Measurements from ENCODE around the gene GAST. TPM values are rescaled to one million over a fixed set of nuclear protein-coding genes. Genes with fewer than 3 reads are reported as not detected.

Gene GAST
- total and polyA plus RNA-seq, 2 of the 13 experiments (the other 11 are each of a cell fraction or from before 2014, with no cell fraction given): 0.32 to 0.42 TPM

GRCh38 chr17:41688641-41689496, 23.3 kb upstream of the GAST start, which contains the start of gene EIF1 (continued):
- TF ChIP-seq REST (IDR thresholded peaks at IDR 0.05; ENCODE audit: borderline replicate concordance in 1 of 2, low read depth in 1 of 2, low read length in 2 of 2) (no peak), ZMYM3 (CRISPR knock-in tag; IDR thresholded peaks at IDR 0.05) (peak; percentile 25; the same call in 1 of the 2 replicates), ATF3 (CRISPR knock-in tag; IDR thresholded peaks at IDR 0.05) (peak; percentile 98), ZSCAN5A (CRISPR knock-in tag; IDR thresholded peaks at IDR 0.05; ENCODE audit: borderline replicate concordance) (no peak; the same call in 1 of the 2 replicates), ZNF83 (CRISPR knock-in tag; IDR thresholded peaks at IDR 0.05; ENCODE audit: borderline replicate concordance) (peak; percentile 92; the same call in 1 of the 2 replicates), TEAD2 (CRISPR knock-in tag; IDR thresholded peaks at IDR 0.05) (no peak), TAF1 (CRISPR knock-in tag; IDR thresholded peaks at IDR 0.05) (peak; percentile 86), YY1 (IDR thresholded peaks at IDR 0.05; ENCODE audit: insufficient read depth, insufficient replicate concordance, low read depth, low read length) (peak; percentile 87), HOXA3 (CRISPR knock-in tag; IDR thresholded peaks at IDR 0.05) (peak; percentile 97), TOPORS (CRISPR knock-in tag; IDR thresholded peaks at IDR 0.05) (no peak; the same call in 1 of the 2 replicates), NAIF1 (CRISPR knock-in tag; IDR thresholded peaks at IDR 0.05; ENCODE audit: borderline replicate concordance) (peak; percentile 89), SMARCC2 (IDR thresholded peaks at IDR 0.05) (no peak), ZNF567 (CRISPR knock-in tag; IDR thresholded peaks at IDR 0.05; ENCODE audit: borderline replicate concordance) (peak; percentile 32), JARID2 (CRISPR knock-in tag; IDR thresholded peaks at IDR 0.05; ENCODE audit: insufficient replicate concordance) (peak; percentile 45), FIP1L1 (IDR thresholded peaks at IDR 0.05; ENCODE audit: borderline replicate concordance, insufficient read depth, low read depth, low read length) (peak; percentile 73; the same call in 1 of the 2 replicates)
- TF ChIP-seq, protein P1, sequence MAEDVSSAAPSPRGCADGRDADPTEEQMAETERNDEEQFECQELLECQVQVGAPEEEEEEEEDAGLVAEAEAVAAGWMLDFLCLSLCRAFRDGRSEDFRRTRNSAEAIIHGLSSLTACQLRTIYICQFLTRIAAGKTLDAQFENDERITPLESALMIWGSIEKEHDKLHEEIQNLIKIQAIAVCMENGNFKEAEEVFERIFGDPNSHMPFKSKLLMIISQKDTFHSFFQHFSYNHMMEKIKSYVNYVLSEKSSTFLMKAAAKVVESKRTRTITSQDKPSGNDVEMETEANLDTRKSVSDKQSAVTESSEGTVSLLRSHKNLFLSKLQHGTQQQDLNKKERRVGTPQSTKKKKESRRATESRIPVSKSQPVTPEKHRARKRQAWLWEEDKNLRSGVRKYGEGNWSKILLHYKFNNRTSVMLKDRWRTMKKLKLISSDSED (CRISPR knock-in tag; IDR thresholded peaks at IDR 0.05): peak; percentile 92; the same call in 1 of the 2 replicates
- TF ChIP-seq, protein P2, sequence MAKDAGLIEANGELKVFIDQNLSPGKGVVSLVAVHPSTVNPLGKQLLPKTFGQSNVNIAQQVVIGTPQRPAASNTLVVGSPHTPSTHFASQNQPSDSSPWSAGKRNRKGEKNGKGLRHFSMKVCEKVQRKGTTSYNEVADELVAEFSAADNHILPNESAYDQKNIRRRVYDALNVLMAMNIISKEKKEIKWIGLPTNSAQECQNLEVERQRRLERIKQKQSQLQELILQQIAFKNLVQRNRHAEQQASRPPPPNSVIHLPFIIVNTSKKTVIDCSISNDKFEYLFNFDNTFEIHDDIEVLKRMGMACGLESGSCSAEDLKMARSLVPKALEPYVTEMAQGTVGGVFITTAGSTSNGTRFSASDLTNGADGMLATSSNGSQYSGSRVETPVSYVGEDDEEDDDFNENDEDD (CRISPR knock-in tag; IDR thresholded peaks at IDR 0.05; ENCODE audit: borderline replicate concordance): peak; percentile 66; the same call in 1 of the 2 replicates
- TF ChIP-seq, protein P3, sequence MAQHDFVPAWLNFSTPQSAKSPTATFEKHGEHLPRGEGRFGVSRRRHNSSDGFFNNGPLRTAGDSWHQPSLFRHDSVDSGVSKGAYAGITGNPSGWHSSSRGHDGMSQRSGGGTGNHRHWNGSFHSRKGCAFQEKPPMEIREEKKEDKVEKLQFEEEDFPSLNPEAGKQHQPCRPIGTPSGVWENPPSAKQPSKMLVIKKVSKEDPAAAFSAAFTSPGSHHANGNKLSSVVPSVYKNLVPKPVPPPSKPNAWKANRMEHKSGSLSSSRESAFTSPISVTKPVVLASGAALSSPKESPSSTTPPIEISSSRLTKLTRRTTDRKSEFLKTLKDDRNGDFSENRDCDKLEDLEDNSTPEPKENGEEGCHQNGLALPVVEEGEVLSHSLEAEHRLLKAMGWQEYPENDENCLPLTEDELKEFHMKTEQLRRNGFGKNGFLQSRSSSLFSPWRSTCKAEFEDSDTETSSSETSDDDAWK (CRISPR knock-in tag; IDR thresholded peaks at IDR 0.05): no peak

All from HepG2 (cell line).